IMR-90 (cell line): ENCODE data around the gene VPS33B. TPM values are rescaled to one million over a fixed set of nuclear protein-coding genes. Genes with fewer than 3 reads are reported as not detected.

ENCODE experiments used
- ATAC-seq: fragments of 200-7000 bp; cut with Tn5 transposase; 2 replicates; pipeline ENCODE4 v1.9.1; 2020; ENCODE audit warnings: low read depth, mild to moderate bottlenecking, moderate library complexity
- BruUV-seq: library from RNA; stranded (reverse); fragments of 400-500 nt; replicated peaks from 2 replicates; lab custom pipeline; 2021; lab: Mats Ljungman, UMichigan
- CTCF ChIA-PET: fragments of 300-600 bp; formaldehyde crosslinking; extraction: SDS; loops from one replicate; lab custom pipeline; 2021; ENCODE audit warnings: antibody characterized with exemption; lab: Yijun Ruan, JAX
- POLR2A ChIA-PET: fragments of 300-600 bp; sonication (Branson Sonifier 250); formaldehyde crosslinking; loops from one replicate; lab custom pipeline; 2022; ENCODE audit warnings: antibody characterized with exemption; ENCODE audit not compliant: unreplicated experiment; lab: Charles Lee
- DNase-seq: peaks from one replicate; pipeline ENCODE4 v3.0.0; 2013
- H2AFZ ChIP-seq: replicated peaks from 2 replicates; pipeline ENCODE3; 2013; ENCODE audit warnings: low read length, mild to moderate bottlenecking; ENCODE audit not compliant: poor library complexity
- H2AK5ac ChIP-seq: 2 replicates; pipeline ENCODE4 v1.6.1; 2013; ENCODE audit warnings: low read depth, low read length, inconsistent platforms
- H2AK9ac ChIP-seq: replicated peaks from 2 replicates; pipeline ENCODE3; 2013; ENCODE audit warnings: mild to moderate bottlenecking, low read depth, low read length, moderate library complexity; ENCODE audit not compliant: poor library complexity
- H2BK120ac ChIP-seq: 2 replicates; pipeline ENCODE4 v1.6.1; 2013; ENCODE audit warnings: low read depth, low read length, inconsistent platforms
- H2BK15ac ChIP-seq: 3 replicates; pipeline ENCODE4 v1.6.1; 2013; ENCODE audit warnings: low read depth, low read length, inconsistent platforms
- H2BK20ac ChIP-seq: 2 replicates; pipeline ENCODE4 v1.6.1; 2013; ENCODE audit warnings: low read depth, mild to moderate bottlenecking, inconsistent platforms, low read length, moderate library complexity
- H2BK5ac ChIP-seq: 2 replicates; pipeline ENCODE4 v1.6.1; 2013; ENCODE audit warnings: mild to moderate bottlenecking, low read depth, low read length, inconsistent platforms; ENCODE audit not compliant: poor library complexity, severe bottlenecking
- H3K14ac ChIP-seq: replicated peaks from 2 replicates; pipeline ENCODE4 v1.6.1; 2013; ENCODE audit warnings: low read depth, low read length, inconsistent platforms
- H3K18ac ChIP-seq: 2 replicates; pipeline ENCODE4 v1.6.1; 2013; ENCODE audit warnings: low read depth, low read length, control low read depth
- H3K23ac ChIP-seq: 2 replicates; pipeline ENCODE4 v1.6.1; 2013; ENCODE audit warnings: low read depth, low read length, inconsistent platforms
- H3K27ac ChIP-seq: 2 replicates; pipeline ENCODE4 v1.5.1; 2013; ENCODE audit warnings: mild to moderate bottlenecking, control low read depth, low read length; ENCODE audit not compliant: insufficient read depth
- H3K27me3 ChIP-seq: 2 replicates; pipeline ENCODE4 v1.6.1; 2013; ENCODE audit warnings: low read length; ENCODE audit not compliant: control insufficient read depth, insufficient read depth
- H3K36me3 ChIP-seq: 2 replicates; pipeline ENCODE4 v1.6.1; 2013; ENCODE audit warnings: low read length, mixed read lengths; ENCODE audit not compliant: control insufficient read depth, insufficient read depth
- H3K4ac ChIP-seq: 2 replicates; pipeline ENCODE4 v1.6.1; 2013; ENCODE audit warnings: low read depth, low read length, inconsistent platforms
- H3K4me1 ChIP-seq: 2 replicates; pipeline ENCODE4 v1.6.1; 2013; ENCODE audit warnings: low read length, mixed read lengths; ENCODE audit not compliant: control insufficient read depth, insufficient read depth
- H3K4me2 ChIP-seq: 2 replicates; pipeline ENCODE4 v1.6.1; 2013; ENCODE audit warnings: low read depth, mild to moderate bottlenecking, control low read depth, low read length, moderate library complexity
- H3K4me3 ChIP-seq: 2 replicates; pipeline ENCODE4 v1.5.1; 2013; ENCODE audit warnings: low read depth, mild to moderate bottlenecking, control low read depth, low read length, moderate library complexity; ENCODE audit not compliant: insufficient read depth
- H3K56ac ChIP-seq: 2 replicates; pipeline ENCODE4 v1.6.1; 2013; ENCODE audit warnings: low read length, inconsistent platforms; ENCODE audit not compliant: insufficient read depth; ENCODE audit errors: extremely low read depth
- H3K79me1 ChIP-seq, 2 experiments: 2 replicates each; pipeline ENCODE4 v1.6.1; 2013; ENCODE audit warnings: low read length in 2 of 2, inconsistent platforms in 1 of 2, low read depth in 1 of 2
- H3K9ac ChIP-seq: 2 replicates; pipeline ENCODE4 v1.6.1; 2013; ENCODE audit warnings: low read depth, low read length, control low read depth
- H3K9me1 ChIP-seq: 2 replicates; pipeline ENCODE4 v1.6.1; 2013; ENCODE audit warnings: low read length, inconsistent platforms; ENCODE audit not compliant: insufficient read depth
- H3K9me3 ChIP-seq: 2 replicates; pipeline ENCODE4 v1.6.1; 2013; ENCODE audit warnings: low read length; ENCODE audit not compliant: control insufficient read depth, insufficient read depth
- H4K20me1 ChIP-seq: 2 replicates; pipeline ENCODE4 v1.6.1; 2013; ENCODE audit warnings: low read length, inconsistent platforms; ENCODE audit not compliant: insufficient read depth
- H4K5ac ChIP-seq: 2 replicates; pipeline ENCODE4 v1.6.1; 2013; ENCODE audit warnings: mild to moderate bottlenecking, low read depth, low read length, control low read depth
- H4K8ac ChIP-seq, 2 experiments: 2 replicates each; pipeline ENCODE4 v1.6.1; 2013; ENCODE audit warnings: low read depth in 2 of 2, low read length in 2 of 2, control low read depth in 1 of 2, inconsistent platforms in 1 of 2
- H4K91ac ChIP-seq: 2 replicates; pipeline ENCODE4 v1.6.1; 2013; ENCODE audit warnings: low read depth, low read length, inconsistent platforms; ENCODE audit not compliant: insufficient read depth
- BHLHE40 ChIP-seq: fragments of 150-350 bp; IDR thresholded peaks from 2 replicates; pipeline ENCODE4 v1.6.1; 2016; ENCODE audit warnings: mild to moderate bottlenecking, low read depth, low read length
- CEBPB ChIP-seq: IDR thresholded peaks from 2 replicates; pipeline ENCODE4 v1.6.1; 2012; ENCODE audit warnings: low read depth, low read length, improper control_type of control experiment
- ELK1 ChIP-seq: fragments of 150-350 bp; IDR thresholded peaks from 2 replicates; pipeline ENCODE4 v1.6.1; 2016; ENCODE audit warnings: low read depth, mild to moderate bottlenecking, low read length, moderate library complexity, borderline replicate concordance
- FOS ChIP-seq: fragments of 150-350 bp; IDR thresholded peaks from 2 replicates; pipeline ENCODE4 v1.6.1; 2016; ENCODE audit warnings: low read depth, low read length
- MAFK ChIP-seq: IDR thresholded peaks from 2 replicates; pipeline ENCODE4 v1.6.1; 2012; ENCODE audit warnings: low read depth, low read length, improper control_type of control experiment
- MAZ ChIP-seq: IDR thresholded peaks from 2 replicates; pipeline ENCODE4 v1.6.1; 2012; ENCODE audit warnings: low read depth, mild to moderate bottlenecking, low read length, improper control_type of control experiment, moderate library complexity, borderline replicate concordance
- NFE2L2 ChIP-seq: fragments of 150-350 bp; IDR thresholded peaks from 2 replicates; pipeline ENCODE4 v1.6.1; 2016; ENCODE audit warnings: low read depth, mild to moderate bottlenecking, low read length
- POLR2A ChIP-seq: IDR thresholded peaks from 2 replicates; pipeline ENCODE4 v1.6.1; 2012; ENCODE audit warnings: mild to moderate bottlenecking, low read depth, low read length
- RAD21 ChIP-seq: IDR thresholded peaks from 2 replicates; pipeline ENCODE4 v1.6.1; 2012; ENCODE audit warnings: low read length, improper control_type of control experiment
- RCOR1 ChIP-seq: IDR thresholded peaks from 2 replicates; pipeline ENCODE4 v1.6.1; 2012; ENCODE audit warnings: mild to moderate bottlenecking, low read length, improper control_type of control experiment; ENCODE audit not compliant: insufficient replicate concordance
- RFX5 ChIP-seq: IDR thresholded peaks from 2 replicates; pipeline ENCODE4 v1.8.0; 2012; ENCODE audit warnings: low read depth, mild to moderate bottlenecking, low read length, moderate library complexity
- SMC3 ChIP-seq: fragments of 150-350 bp; IDR thresholded peaks from 2 replicates; pipeline ENCODE4 v1.6.1; 2016; ENCODE audit warnings: low read depth, mild to moderate bottlenecking, antibody characterized with exemption, low read length, moderate library complexity
- USF2 ChIP-seq: fragments of 150-350 bp; IDR thresholded peaks from 2 replicates; pipeline ENCODE4 v1.6.1; 2017; ENCODE audit warnings: mild to moderate bottlenecking, antibody characterized with exemption, low read length, low read depth
- WGBS, 2 experiments: methylation state at CpG; one replicate each; pipeline versions ENCODE4 v1.1.5 to v1.1.7; 2013; ENCODE audit warnings: missing lambda C conversion rate in 2 of 2; ENCODE audit not compliant: insufficient read length in 1 of 2; ENCODE audit errors: extremely low coverage in 2 of 2; 5-methylcytosine and 5-hydroxymethylcytosine counted together
- dilution Hi-C: fragments of 300-500 bp; cut with HindIII; formaldehyde crosslinking; loops from one replicate; pipeline ENCODE4 v1.14.3; 2018; ENCODE audit warnings: low sequenced_read_pairs; ENCODE audit not compliant: unreplicated experiment
- in situ Hi-C: fragments of 300-500 bp; cut with MboI; formaldehyde crosslinking; loops from 3 replicates; pipeline ENCODE4 v1.14.3; 2019; ENCODE audit warnings: low sequenced_read_pairs, inconsistent platforms, mixed read lengths
- intact Hi-C: fragments of 100-400 bp; cut with micrococcal nuclease; formaldehyde crosslinking; loops from 2 replicates; pipeline ENCODE4 v1.10.0; 2022
- polyA plus RNA-seq, 3 experiments: library from polyadenylated mRNA; depleted of rRNA; stranded (reverse); fragments of >200 nt; gene quantifications; 2 replicates each; pipeline ENCODE4 v1.2.3, GENCODE V29; 2012; ENCODE audit warnings: low replicate concordance in 1 of 3
- total RNA-seq: library from RNA; depleted of rRNA; stranded (reverse); fragments of >200 nt; gene quantifications from 2 replicates; pipeline ENCODE4 v1.2.3, GENCODE V29; 2012

Gene VPS33B
- total and polyA plus RNA-seq, 2 of the 4 experiments (the other 2 are of a cell fraction) = 9.0 to 11.3 TPM

- no TSS peak for BruUV-seq
- peak within 1 kb of the TSS; percentile 90 for H3K4ac ChIP-seq
- no peak for TF ChIP-seq MAFK
- no peak for TF ChIP-seq SMC3
- TF ChIP-seq RCOR1 = no peak
- TF ChIP-seq MAZ = peak; percentile 81
- peak; percentile 83 for TF ChIP-seq POLR2A
- TF ChIP-seq ELK1 = no peak
- no peak for TF ChIP-seq BHLHE40
- TF ChIP-seq USF2 = peak; percentile 50
- no peak for TF ChIP-seq NFE2L2
- peak; percentile 39; the same call in 1 of the 2 replicates for TF ChIP-seq FOS
- peak; percentile 83 for TF ChIP-seq CEBPB
- TF ChIP-seq RAD21 = no peak
- no peak for TF ChIP-seq RFX5
Observed at GRCh38 chr15:90994417-90995311, 27.7 kb downstream of the VPS33B start, which contains the start of gene PRC1. Gene PRC1, minus strand, starts transcription at chr15:90994535. Its CDS starts 118 bp downstream, at chr15:90994417.

More at GRCh38 chr15:90994417-90995311, 27.7 kb downstream of the VPS33B start, which contains the start of gene PRC1:
- peak; percentile 97 for DNase-seq
- no peaks in the 10 kb centered on the region for H3K9me1 ChIP-seq
- POLR2A ChIA-PET = interaction anchor here (0.5 kb wide), 1 partner anchor 282 kb away, joined by 8 read pairs; no protein-coding TSS in a partner anchor
- peak within 1 kb of the TSS; percentile 64 to 70 for H4K8ac ChIP-seq
- no peak within 1 kb of the TSS; the same call in 2 of the 3 replicates for H2BK15ac ChIP-seq
- peak within 1 kb of the TSS; percentile 52 for H2AK9ac ChIP-seq
- no peaks in the 10 kb centered on the region for H3K27me3 ChIP-seq
- H3K4me1 ChIP-seq = no peaks in the 10 kb centered on the region
- H2AK5ac ChIP-seq = peak within 1 kb of the TSS; percentile 75; the same call in 1 of the 2 replicates
- H3K56ac ChIP-seq = peak within 1 kb of the TSS; percentile 85
- WGBS, 2 experiments = 1% methylated on average over 27 of the region's 75 CpGs; no CpG with 5 or more reads in 1 of the 2 experiments
- H3K36me3 ChIP-seq = peaks cover 10% of the 10 kb centered on the region
- H2BK5ac ChIP-seq = peak within 1 kb of the TSS; percentile 83
- H3K79me1 ChIP-seq = peaks cover 5 to 15% of the 10 kb centered on the region in 2 experiments; a peak in 3 of 4 replicates
- peak within 1 kb of the TSS; percentile 98 for H3K4me2 ChIP-seq
- no peaks in the 10 kb centered on the region for H4K20me1 ChIP-seq
- H4K5ac ChIP-seq = peak within 1 kb of the TSS; percentile 15
- in situ Hi-C loops (loop anchor here (25.0 kb wide), 2 partner anchors 1818 to 1993 kb away; no protein-coding TSS in a partner anchor), intact Hi-C loops (loop anchor here (2.0 kb wide), 1 partner anchor 38 kb away; no protein-coding TSS in a partner anchor), dilution Hi-C loops (no loop called here)
- H2AFZ ChIP-seq = peak within 1 kb of the TSS; percentile 99
- peak within 1 kb of the TSS; percentile 88 for H3K9ac ChIP-seq
- peak within 1 kb of the TSS; percentile 70 for H2BK120ac ChIP-seq
- peak within 1 kb of the TSS; percentile 81; the same call in 1 of the 2 replicates for H3K23ac ChIP-seq
- H2BK20ac ChIP-seq = no peak within 1 kb of the TSS
- no peaks in the 10 kb centered on the region for H3K9me3 ChIP-seq
- peak within 1 kb of the TSS; percentile 89 for H4K91ac ChIP-seq
- 0 out of 2 replicates have a peak within 1 kb of the TSS, but pooled peaks have one; percentile 13 for H3K18ac ChIP-seq
- peak within 1 kb of the TSS; percentile 83 for H3K14ac ChIP-seq
- CTCF ChIA-PET = interaction anchor here (0.6 kb wide), 1 partner anchor 55 kb away, joined by 6 read pairs; no protein-coding TSS in a partner anchor
- H3K4me3 ChIP-seq = peak within 1 kb of the TSS; percentile 96
- ATAC-seq = peak; percentile 98
- peak within 1 kb of the TSS; percentile 72 for H3K27ac ChIP-seq
